ENCODE measurements around the gene MSMP.

Gene MSMP

GRCh38 chr9:35705372-35705771 lies 48.7 kb downstream of the MSMP start:
- TF ChIP-seq POLR2A (IDR thresholded peaks at IDR 0.05; ENCODE audit: extremely low read depth, insufficient read length) (no peak), CTCF (IDR thresholded peaks at IDR 0.05; ENCODE audit: low read depth, low read length) (no peak), MAX (IDR thresholded peaks at IDR 0.05; ENCODE audit: low read depth, low read length) (no peak), MYC (IDR thresholded peaks at IDR 0.05; ENCODE audit: low read depth, low read length) (no peak)
- H3K4me3 ChIP-seq (ENCODE audit: low read depth, low read length): no peak overlapping the region
- DNase-seq (ENCODE audit: low read depth): no peak

- no peak overlapping the region for H3K4me3 ChIP-seq (ENCODE audit: low read depth, low read length)
- TF ChIP-seq MAX (IDR thresholded peaks at IDR 0.05; ENCODE audit: low read depth, low read length) (no peak), MYC (IDR thresholded peaks at IDR 0.05; ENCODE audit: low read depth, low read length) (no peak), CTCF (IDR thresholded peaks at IDR 0.05; ENCODE audit: low read depth, low read length) (no peak), POLR2A (IDR thresholded peaks at IDR 0.05; ENCODE audit: extremely low read depth, insufficient read length) (no peak)
Measured at GRCh38 chr9:35703906-35704672, 50.0 kb downstream of the MSMP start.

More at GRCh38 chr9:35703906-35704672, 50.0 kb downstream of the MSMP start:
- no peak for DNase-seq (ENCODE audit: low read depth)
